DOHH2 (cell line): Measurements from ENCODE around the gene FXYD6.

ENCODE experiments used
- EZH2phosphoT487 ChIP-seq: fragments of 200-600 bp; sonication (generic); IDR thresholded peaks from 2 replicates; pipeline ENCODE4 v1.6.1; 2017; ENCODE audit warnings: borderline replicate concordance, mild to moderate bottlenecking, antibody characterized with exemption, low read length, moderate library complexity, mixed read lengths
- TF ChIP-seq, protein P1 (sequence below): fragments of 200-600 bp; sonication (generic); IDR thresholded peaks from one replicate; pipeline ENCODE4 v1.5.1; 2014; ENCODE audit warnings: antibody characterized with exemption, mild to moderate bottlenecking, low read depth, low read length; ENCODE audit not compliant: poor library complexity, severe bottlenecking

DNA sequence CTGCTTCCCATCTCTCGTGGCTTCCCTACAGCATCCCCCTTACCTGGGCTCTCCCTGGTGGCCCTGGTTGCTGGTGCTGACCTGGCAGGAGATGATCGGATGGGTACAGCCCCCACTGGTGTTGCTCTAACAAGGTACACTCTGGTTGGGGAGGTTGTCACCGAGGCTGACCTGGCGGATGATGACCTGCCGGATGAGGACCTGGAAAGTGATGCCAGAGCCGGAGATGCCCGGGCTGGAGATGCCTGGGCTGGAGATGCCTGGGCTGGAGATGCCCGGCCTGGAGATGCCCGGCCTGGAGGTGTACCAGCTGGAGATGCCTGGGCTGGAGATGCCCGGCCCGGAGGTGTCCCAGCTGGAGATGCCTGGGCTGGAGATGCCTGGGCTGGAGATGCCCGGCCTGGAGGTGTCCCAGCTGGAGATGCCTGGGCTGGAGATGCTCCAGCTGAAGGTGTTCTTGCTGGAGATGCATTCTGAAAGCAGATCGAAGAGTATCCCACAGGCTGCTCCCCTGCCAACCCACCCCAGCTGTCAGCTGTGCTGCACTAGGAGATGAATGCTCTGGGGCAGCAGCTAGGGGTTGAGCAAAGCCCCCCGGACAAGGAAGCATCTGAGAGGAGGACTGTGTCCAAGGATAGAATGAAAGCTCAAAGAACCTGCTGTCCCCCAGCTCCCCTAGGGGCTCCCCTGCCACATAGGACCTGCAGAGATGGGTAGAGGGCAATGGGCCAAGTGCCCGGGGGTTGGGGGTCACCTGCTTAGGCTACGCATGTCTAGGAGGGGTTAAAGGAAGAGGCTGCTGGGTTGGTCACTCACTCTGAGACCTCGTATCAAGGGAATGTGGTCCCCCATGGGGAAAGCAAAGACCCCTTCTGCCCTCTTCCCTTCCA is 42.2 kb upstream of the FXYD6 start:
- TF ChIP-seq, protein P1, sequence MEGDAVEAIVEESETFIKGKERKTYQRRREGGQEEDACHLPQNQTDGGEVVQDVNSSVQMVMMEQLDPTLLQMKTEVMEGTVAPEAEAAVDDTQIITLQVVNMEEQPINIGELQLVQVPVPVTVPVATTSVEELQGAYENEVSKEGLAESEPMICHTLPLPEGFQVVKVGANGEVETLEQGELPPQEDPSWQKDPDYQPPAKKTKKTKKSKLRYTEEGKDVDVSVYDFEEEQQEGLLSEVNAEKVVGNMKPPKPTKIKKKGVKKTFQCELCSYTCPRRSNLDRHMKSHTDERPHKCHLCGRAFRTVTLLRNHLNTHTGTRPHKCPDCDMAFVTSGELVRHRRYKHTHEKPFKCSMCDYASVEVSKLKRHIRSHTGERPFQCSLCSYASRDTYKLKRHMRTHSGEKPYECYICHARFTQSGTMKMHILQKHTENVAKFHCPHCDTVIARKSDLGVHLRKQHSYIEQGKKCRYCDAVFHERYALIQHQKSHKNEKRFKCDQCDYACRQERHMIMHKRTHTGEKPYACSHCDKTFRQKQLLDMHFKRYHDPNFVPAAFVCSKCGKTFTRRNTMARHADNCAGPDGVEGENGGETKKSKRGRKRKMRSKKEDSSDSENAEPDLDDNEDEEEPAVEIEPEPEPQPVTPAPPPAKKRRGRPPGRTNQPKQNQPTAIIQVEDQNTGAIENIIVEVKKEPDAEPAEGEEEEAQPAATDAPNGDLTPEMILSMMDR = no peak
- no peak for TF ChIP-seq EZH2phosphoT487
